ENCODE measurements around the gene SLC16A8.

GRCh38 chr22:38041760-38042487, 42.1 kb downstream of the SLC16A8 start:
- TF ChIP-seq POLR2AphosphoS5 (IDR thresholded peaks at IDR 0.05; ENCODE audit: borderline replicate concordance, low read depth, low read length) (no peak), FOXP2 (optimal IDR thresholded peaks at IDR 0.05; ENCODE audit: control extremely low read depth, extremely low read length, insufficient read depth) (no peak)
